PC-3 (cell line): ENCODE results near the gene R3HDM2. TPM values are rescaled to one million over a fixed set of nuclear protein-coding genes. Genes with fewer than 3 reads are reported as not detected.

Experiments
- ATAC-seq: fragments of 200-7000 bp; cut with Tn5 transposase; 2 replicates; pipeline ENCODE4 v1.9.1; 2020; ENCODE audit warnings: mild to moderate bottlenecking, moderate library complexity
- BruUV-seq: library from RNA; stranded (reverse); fragments of 400-500 nt; replicated peaks from 2 replicates; lab custom pipeline; 2021; lab: Mats Ljungman, UMichigan
- CTCF ChIA-PET: fragments of 300-600 bp; sonication (Branson Sonifier 250); formaldehyde crosslinking; loops from one replicate; lab custom pipeline; 2022; ENCODE audit warnings: antibody characterized with exemption; lab: Charles Lee
- POLR2A ChIA-PET: fragments of 300-600 bp; sonication (Branson Sonifier 250); formaldehyde crosslinking; loops from one replicate; lab custom pipeline; 2022; ENCODE audit warnings: antibody characterized with exemption; ENCODE audit not compliant: unreplicated experiment; lab: Charles Lee
- DNase-seq: peaks from one replicate; pipeline ENCODE4 v3.0.0-alpha.2; 2015
- H2AFZ ChIP-seq: fragments of 300-600 bp; sonication (generic); 2 replicates; pipeline ENCODE4 v1.6.0; 2016; ENCODE audit warnings: antibody characterized with exemption, low read length
- H3F3A ChIP-seq: fragments of 300-600 bp; sonication (generic); one replicate; pipeline ENCODE4 v1.6.0; 2017; ENCODE audit warnings: antibody characterized with exemption, low read length, control low read depth, mild to moderate bottlenecking; ENCODE audit not compliant: unreplicated experiment
- H3K27ac ChIP-seq: fragments of 300-600 bp; sonication (generic); 2 replicates; pipeline ENCODE4 v1.5.1; 2016; ENCODE audit warnings: mild to moderate bottlenecking, low read length
- H3K27me3 ChIP-seq: fragments of 300-600 bp; sonication (generic); 2 replicates; pipeline ENCODE4 v1.6.1; 2016; ENCODE audit warnings: low read length, mixed read lengths
- H3K36me3 ChIP-seq: fragments of 300-600 bp; sonication (generic); 2 replicates; pipeline ENCODE4 v1.6.1; 2016; ENCODE audit warnings: low read depth, mixed run types, low read length, mixed read lengths
- H3K4me1 ChIP-seq: fragments of 300-600 bp; sonication (generic); 2 replicates; pipeline ENCODE4 v1.5.1; 2016; ENCODE audit warnings: low read length; ENCODE audit not compliant: insufficient read depth
- H3K4me2 ChIP-seq: fragments of 300-600 bp; sonication (generic); 2 replicates; pipeline ENCODE4 v1.6.0; 2016; ENCODE audit warnings: low read length
- H3K4me3 ChIP-seq: fragments of 300-600 bp; sonication (generic); 2 replicates; pipeline ENCODE4 v1.5.1; 2016; ENCODE audit warnings: mild to moderate bottlenecking, low read length, mixed read lengths
- H3K79me2 ChIP-seq: fragments of 300-600 bp; sonication (generic); 2 replicates; pipeline ENCODE4 v1.6.1; 2017; ENCODE audit warnings: low read length, mixed read lengths
- H3K9ac ChIP-seq: fragments of 300-600 bp; sonication (generic); 2 replicates; pipeline ENCODE4 v1.6.0; 2016; ENCODE audit warnings: mild to moderate bottlenecking, low read length
- H3K9me2 ChIP-seq: fragments of 300-600 bp; sonication (generic); replicated peaks from 2 replicates; pipeline ENCODE4 v1.6.1; 2016; ENCODE audit warnings: mixed run types, low read length, mixed read lengths
- H3K9me3 ChIP-seq: fragments of 300-600 bp; sonication (generic); 2 replicates; pipeline ENCODE4 v1.6.1; 2016; ENCODE audit warnings: low read length, mixed read lengths
- H4K20me1 ChIP-seq: fragments of 300-600 bp; sonication (generic); 2 replicates; pipeline ENCODE4 v1.6.1; 2016; ENCODE audit warnings: low read length, mixed read lengths
- EZH2 ChIP-seq: fragments of 300-600 bp; sonication (generic); IDR thresholded peaks from one replicate; pipeline ENCODE4 v1.6.1; 2017; ENCODE audit warnings: antibody characterized with exemption, mild to moderate bottlenecking, low read length; ENCODE audit not compliant: unreplicated experiment
- EZH2phosphoT487 ChIP-seq: fragments of 300-600 bp; sonication (generic); IDR thresholded peaks from 2 replicates; pipeline ENCODE4 v1.6.1; 2018; ENCODE audit warnings: mild to moderate bottlenecking, antibody characterized with exemption, low read length, borderline replicate concordance
- intact Hi-C: fragments of 100-400 bp; cut with micrococcal nuclease; formaldehyde crosslinking; loops from 2 replicates; pipeline ENCODE4 v1.9.0; 2023
- total RNA-seq: library from RNA; depleted of rRNA; stranded (reverse); fragments of >200 nt; gene quantifications from 2 replicates; pipeline ENCODE4 v1.2.3, GENCODE V29; 2014; rRNA removed
- TF ChIP-seq, protein P1 (sequence below): fragments of 300-600 bp; sonication (generic); conservative IDR thresholded peaks from 2 replicates; pipeline ENCODE4 v1.5.1; 2017; ENCODE audit warnings: antibody characterized with exemption, low read depth, mild to moderate bottlenecking, low read length

Gene R3HDM2
- total RNA-seq, 1 experiment from 2014 or later: 14.0 TPM

DNA sequence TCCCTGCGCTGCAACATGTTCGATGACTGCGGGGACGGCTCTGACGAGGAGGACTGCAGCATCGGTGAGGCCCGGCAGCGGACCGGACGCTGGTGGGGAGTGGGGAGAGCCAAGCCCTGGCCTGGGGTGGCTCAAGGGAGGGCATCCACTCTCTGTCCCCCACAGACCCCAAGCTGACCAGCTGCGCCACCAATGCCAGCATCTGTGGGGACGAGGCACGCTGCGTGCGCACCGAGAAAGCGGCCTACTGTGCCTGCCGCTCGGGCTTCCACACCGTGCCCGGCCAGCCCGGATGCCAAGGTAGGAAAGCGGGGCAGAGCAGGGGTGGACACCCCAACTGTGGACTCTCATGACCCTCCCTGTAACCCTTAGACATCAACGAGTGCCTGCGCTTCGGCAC, 225.7 kb downstream of the R3HDM2 start:
- POLR2A ChIA-PET: no interaction called here
- H3K4me1 ChIP-seq: no peaks in the 10 kb centered on the region
- no peak for TF ChIP-seq EZH2
- TF ChIP-seq EZH2phosphoT487: no peak
- TF ChIP-seq, protein P1, sequence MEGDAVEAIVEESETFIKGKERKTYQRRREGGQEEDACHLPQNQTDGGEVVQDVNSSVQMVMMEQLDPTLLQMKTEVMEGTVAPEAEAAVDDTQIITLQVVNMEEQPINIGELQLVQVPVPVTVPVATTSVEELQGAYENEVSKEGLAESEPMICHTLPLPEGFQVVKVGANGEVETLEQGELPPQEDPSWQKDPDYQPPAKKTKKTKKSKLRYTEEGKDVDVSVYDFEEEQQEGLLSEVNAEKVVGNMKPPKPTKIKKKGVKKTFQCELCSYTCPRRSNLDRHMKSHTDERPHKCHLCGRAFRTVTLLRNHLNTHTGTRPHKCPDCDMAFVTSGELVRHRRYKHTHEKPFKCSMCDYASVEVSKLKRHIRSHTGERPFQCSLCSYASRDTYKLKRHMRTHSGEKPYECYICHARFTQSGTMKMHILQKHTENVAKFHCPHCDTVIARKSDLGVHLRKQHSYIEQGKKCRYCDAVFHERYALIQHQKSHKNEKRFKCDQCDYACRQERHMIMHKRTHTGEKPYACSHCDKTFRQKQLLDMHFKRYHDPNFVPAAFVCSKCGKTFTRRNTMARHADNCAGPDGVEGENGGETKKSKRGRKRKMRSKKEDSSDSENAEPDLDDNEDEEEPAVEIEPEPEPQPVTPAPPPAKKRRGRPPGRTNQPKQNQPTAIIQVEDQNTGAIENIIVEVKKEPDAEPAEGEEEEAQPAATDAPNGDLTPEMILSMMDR: no peak

DNA sequence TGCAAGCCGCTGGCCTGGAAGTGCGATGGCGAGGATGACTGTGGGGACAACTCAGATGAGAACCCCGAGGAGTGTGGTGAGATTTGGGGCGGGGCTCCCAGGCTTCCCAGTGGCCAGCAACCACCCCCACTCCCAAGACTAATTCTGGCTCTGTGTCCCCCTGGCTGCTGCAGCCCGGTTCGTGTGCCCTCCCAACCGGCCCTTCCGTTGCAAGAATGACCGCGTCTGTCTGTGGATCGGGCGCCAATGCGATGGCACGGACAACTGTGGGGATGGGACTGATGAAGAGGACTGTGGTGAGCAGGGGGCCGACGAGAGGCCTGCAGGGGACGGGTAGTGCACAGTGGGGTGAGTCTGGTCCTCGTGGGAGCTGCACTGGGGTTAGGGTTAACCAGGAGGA, 226.4 kb downstream of the R3HDM2 start:
- Histone ChIP-seq H4K20me1 (no peaks in the 10 kb centered on the region), H3K4me1 (no peaks in the 10 kb centered on the region), H3K27ac (no peak overlapping the region), H3F3A (no peaks in the 10 kb centered on the region), H3K27me3 (no peaks in the 10 kb centered on the region), H3K4me3 (no peak overlapping the region), H3K9me2 (no peaks in the 10 kb centered on the region), H2AFZ (no peak overlapping the region), H3K36me3 (no peaks in the 10 kb centered on the region; the same call in 1 of the 2 replicates), H3K79me2 (no peaks in the 10 kb centered on the region), H3K9me3 (no peaks in the 10 kb centered on the region), H3K9ac (no peak overlapping the region), H3K4me2 (no peak overlapping the region)
- DNase-seq: no peak
- TF ChIP-seq EZH2phosphoT487 (no peak), EZH2 (no peak)
- TF ChIP-seq, protein P1: no peak
- intact Hi-C loops: no loop called here
- TSS peak; percentile 27 for BruUV-seq
- ChIA-PET CTCF (no interaction called here), POLR2A (no interaction called here)
- ATAC-seq: no peak

More for the DNA sequence above, 225.7 kb downstream of the R3HDM2 start:
- no peaks in the 10 kb centered on the region for H3K9me3 ChIP-seq
- H4K20me1 ChIP-seq: no peaks in the 10 kb centered on the region
- CTCF ChIA-PET: no interaction called here
- no peak overlapping the region for H3K4me3 ChIP-seq
- DNase-seq (no peak), ATAC-seq (no peak)
- no peak overlapping the region for H3K27ac ChIP-seq
- no TSS peak for BruUV-seq
- no peak overlapping the region for H3K4me2 ChIP-seq
- H3K79me2 ChIP-seq: no peaks in the 10 kb centered on the region
- no peaks in the 10 kb centered on the region for H3K9me2 ChIP-seq
- intact Hi-C loops: no loop called here
- no peaks in the 10 kb centered on the region for H3K36me3 ChIP-seq
- H2AFZ ChIP-seq: no peak overlapping the region
- H3F3A ChIP-seq: no peaks in the 10 kb centered on the region
- H3K9ac ChIP-seq: no peak overlapping the region
- H3K27me3 ChIP-seq: no peaks in the 10 kb centered on the region

DNA sequence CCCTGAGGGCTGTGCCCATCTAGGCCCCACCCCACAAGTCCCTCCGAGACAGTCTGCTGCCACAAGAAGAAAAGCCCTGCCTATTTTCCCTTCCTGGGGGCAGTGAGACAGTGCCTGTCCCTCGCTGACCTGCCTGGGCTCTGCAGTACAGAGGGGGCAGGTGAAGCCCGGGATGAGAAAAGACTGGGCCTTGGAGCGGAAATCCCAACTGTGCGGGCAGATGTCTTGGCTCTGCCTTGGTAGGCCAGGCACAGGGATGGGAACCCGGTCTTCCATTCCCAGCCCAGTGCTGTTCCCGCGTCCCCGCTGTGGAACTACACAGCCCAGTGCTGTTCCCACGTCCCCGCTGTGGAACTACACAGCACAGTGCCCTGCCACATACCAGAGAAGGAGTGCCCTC, 227.1 kb downstream of the R3HDM2 start:
- no peak for ATAC-seq
- CTCF ChIA-PET: no interaction called here
- no peak overlapping the region for H3K27ac ChIP-seq

More for the DNA sequence above, 227.1 kb downstream of the R3HDM2 start:
- DNase-seq: no peak
- BruUV-seq: no TSS peak
- Histone ChIP-seq H3K4me1 (no peaks in the 10 kb centered on the region), H2AFZ (no peak overlapping the region), H3F3A (no peaks in the 10 kb centered on the region), H3K9me2 (no peaks in the 10 kb centered on the region), H3K9me3 (no peaks in the 10 kb centered on the region), H3K4me3 (no peak overlapping the region), H3K27me3 (no peaks in the 10 kb centered on the region), H3K4me2 (no peak overlapping the region), H3K9ac (no peak overlapping the region), H4K20me1 (no peaks in the 10 kb centered on the region), H3K79me2 (no peaks in the 10 kb centered on the region), H3K36me3 (no peaks in the 10 kb centered on the region; the same call in 1 of the 2 replicates)
- POLR2A ChIA-PET: no interaction called here
- TF ChIP-seq, protein P1: no peak
- TF ChIP-seq EZH2 (no peak), EZH2phosphoT487 (no peak)
- intact Hi-C loops: no loop called here

Other genes with a start within 250 kb of the R3HDM2 start
- 10.7 and 15.1 TPM in 2 replicates for gene NXPH4, start 214.2 kb downstream of the R3HDM2 start, total RNA-seq
- gene SHMT2, start 201.3 kb downstream of the R3HDM2 start, total RNA-seq: 210 and 263 TPM in 2 replicates
- 1.4 and 1.8 TPM in 2 replicates for gene STAC3, start 179.9 kb downstream of the R3HDM2 start, total RNA-seq
- gene INHBC, start 3.7 kb upstream of the R3HDM2 start, total RNA-seq: not detected in 2 replicates
- gene INHBE, start 24.3 kb upstream of the R3HDM2 start, total RNA-seq: not detected in 2 replicates
- 3.0 TPM in 1 of 2 replicates, not detected in the other for gene GLI1, start 28.7 kb upstream of the R3HDM2 start, total RNA-seq
- gene ARHGAP9, start 48.8 kb upstream of the R3HDM2 start, total RNA-seq: not detected in 2 replicates
- gene MARS1, start 57.0 kb upstream of the R3HDM2 start, total RNA-seq: 209 and 210 TPM in 2 replicates
- gene DDIT3, start 89.5 kb upstream of the R3HDM2 start, total RNA-seq: 27.4 and 33.1 TPM in 2 replicates
- gene MBD6, start 91.8 kb upstream of the R3HDM2 start, total RNA-seq: 13.1 and 13.2 TPM in 2 replicates
- gene DCTN2, start 116.1 kb upstream of the R3HDM2 start, total RNA-seq: 88.5 and 96.4 TPM in 2 replicates
- gene KIF5A, start 119.0 kb upstream of the R3HDM2 start, total RNA-seq: not detected in 2 replicates
- gene PIP4K2C, start 160.1 kb upstream of the R3HDM2 start, total RNA-seq: 83.6 and 88.6 TPM in 2 replicates
- gene DTX3, start 173.8 kb upstream of the R3HDM2 start, total RNA-seq: 11.9 and 15.9 TPM in 2 replicates
- gene ARHGEF25, start 180.4 kb upstream of the R3HDM2 start, total RNA-seq: 10.0 and 18.1 TPM in 2 replicates
- 39.0 and 42.3 TPM in 2 replicates for gene B4GALNT1, start 202.2 kb upstream of the R3HDM2 start, total RNA-seq